ENCODE results near the gene SEC14L5.
A peak's percentile ranks its signal among the peaks of the same experiment; 100 is the strongest.
"Not testable (repeated sequence)": the region's sequence is repeated elsewhere in the genome, so short reads cannot be mapped to it uniquely, and the experiment has no call there.

SEC14L5 gene

DNA sequence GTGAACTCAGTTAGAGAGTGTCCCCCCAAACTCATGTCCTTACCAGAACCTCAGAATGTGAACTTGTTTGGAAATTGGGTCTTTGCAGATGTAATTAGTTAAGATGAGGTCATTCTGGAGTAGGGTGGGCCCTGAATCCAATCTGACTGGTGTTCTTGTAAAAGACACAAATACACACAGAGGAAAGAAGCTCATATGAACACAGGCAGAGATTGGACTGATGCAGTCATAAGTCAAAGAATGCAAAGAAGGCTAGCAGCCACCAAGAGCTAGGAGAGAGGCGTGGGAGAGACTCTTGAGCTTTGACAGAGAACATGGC is 77.7 kb downstream of the SEC14L5 start:
- TF ChIP-seq, protein P1, sequence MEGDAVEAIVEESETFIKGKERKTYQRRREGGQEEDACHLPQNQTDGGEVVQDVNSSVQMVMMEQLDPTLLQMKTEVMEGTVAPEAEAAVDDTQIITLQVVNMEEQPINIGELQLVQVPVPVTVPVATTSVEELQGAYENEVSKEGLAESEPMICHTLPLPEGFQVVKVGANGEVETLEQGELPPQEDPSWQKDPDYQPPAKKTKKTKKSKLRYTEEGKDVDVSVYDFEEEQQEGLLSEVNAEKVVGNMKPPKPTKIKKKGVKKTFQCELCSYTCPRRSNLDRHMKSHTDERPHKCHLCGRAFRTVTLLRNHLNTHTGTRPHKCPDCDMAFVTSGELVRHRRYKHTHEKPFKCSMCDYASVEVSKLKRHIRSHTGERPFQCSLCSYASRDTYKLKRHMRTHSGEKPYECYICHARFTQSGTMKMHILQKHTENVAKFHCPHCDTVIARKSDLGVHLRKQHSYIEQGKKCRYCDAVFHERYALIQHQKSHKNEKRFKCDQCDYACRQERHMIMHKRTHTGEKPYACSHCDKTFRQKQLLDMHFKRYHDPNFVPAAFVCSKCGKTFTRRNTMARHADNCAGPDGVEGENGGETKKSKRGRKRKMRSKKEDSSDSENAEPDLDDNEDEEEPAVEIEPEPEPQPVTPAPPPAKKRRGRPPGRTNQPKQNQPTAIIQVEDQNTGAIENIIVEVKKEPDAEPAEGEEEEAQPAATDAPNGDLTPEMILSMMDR (IDR thresholded peaks at IDR 0.05; ENCODE audit: extremely low read depth, insufficient read depth, missing control alignments), result no peak
- no peak for DNase-seq (ENCODE audit: low spot score)
- in situ Hi-C loops (cut with MboI; ENCODE audit: low pct_unique_long_range_greater_than_20kb, low sequenced_read_pairs, unreplicated experiment), result no loop called here

DNA sequence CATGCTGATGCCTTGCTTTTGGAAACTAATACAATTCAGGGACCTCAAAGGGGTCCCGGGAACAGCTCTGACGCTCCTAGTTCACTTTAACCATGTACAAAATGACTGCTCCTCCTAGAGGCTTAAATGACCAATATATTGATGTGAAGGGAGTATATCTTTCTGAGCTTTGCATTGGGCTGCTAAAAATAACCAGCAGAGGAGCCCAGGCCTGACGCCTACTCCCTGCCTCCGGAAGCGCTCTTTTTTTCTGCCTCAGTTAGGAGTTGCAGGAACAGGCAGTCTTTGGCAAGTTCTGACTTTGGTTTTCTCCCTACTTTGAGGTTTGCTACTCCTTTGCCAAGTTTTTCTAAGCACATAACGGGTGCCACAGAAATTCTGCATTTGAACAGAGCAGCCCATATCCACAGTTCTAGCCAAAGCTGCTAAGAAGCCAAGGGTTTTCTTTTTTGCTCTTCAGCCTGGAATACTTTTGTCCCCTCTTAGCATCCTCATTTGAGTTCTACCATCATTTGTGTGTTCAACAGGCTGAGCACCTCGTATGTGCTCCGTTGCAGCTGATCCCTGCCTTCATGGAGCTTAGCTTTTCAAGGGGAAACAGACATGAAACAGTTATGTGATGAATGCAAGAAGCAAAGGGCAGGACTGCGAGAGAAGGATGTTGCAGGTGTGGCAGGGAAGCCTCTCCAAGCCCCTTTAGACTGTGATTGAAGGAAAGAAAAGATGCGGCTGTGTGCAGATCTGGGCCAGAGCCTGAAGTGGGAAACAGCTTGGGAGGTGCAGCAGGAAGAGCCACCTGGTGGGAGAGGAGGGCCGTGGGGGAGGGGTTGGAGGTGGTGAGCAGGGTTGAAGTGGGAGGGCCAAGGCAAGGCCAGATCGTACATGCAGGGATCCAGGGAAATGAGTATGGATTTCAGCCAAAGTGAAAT is 78.4 kb downstream of the SEC14L5 start:
- TF ChIP-seq, protein P1 (IDR thresholded peaks at IDR 0.05; ENCODE audit: extremely low read depth, insufficient read depth, missing control alignments), result no peak
- in situ Hi-C loops (cut with MboI; ENCODE audit: low pct_unique_long_range_greater_than_20kb, low sequenced_read_pairs, unreplicated experiment), result no loop called here
- no peak for DNase-seq (ENCODE audit: low spot score)

DNA sequence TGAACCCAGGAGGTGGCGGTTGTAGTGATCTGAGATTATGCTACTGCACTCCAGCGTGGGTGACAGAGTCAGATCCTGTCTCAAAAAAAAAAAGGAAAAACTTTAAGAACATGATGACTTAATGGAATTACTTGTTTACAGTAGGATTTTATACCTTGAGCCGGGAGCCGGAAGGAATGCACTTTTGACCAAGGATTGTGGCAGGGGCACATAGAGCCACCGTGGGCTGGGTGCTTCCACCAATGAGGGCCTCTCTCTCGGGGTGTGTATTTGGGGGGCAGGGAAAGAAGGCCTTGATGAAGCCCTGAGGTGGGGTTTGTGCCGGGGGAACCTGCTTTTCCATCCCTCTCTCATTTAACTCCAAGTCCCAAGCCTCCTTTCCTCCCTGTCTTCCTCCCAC is 82.3 kb downstream of the SEC14L5 start:
- TF ChIP-seq, protein P1 (IDR thresholded peaks at IDR 0.05; ENCODE audit: extremely low read depth, insufficient read depth, missing control alignments), result no peak
- no peak for DNase-seq (ENCODE audit: low spot score)
- in situ Hi-C loops (cut with MboI; ENCODE audit: low pct_unique_long_range_greater_than_20kb, low sequenced_read_pairs, unreplicated experiment), result no loop called here

DNA sequence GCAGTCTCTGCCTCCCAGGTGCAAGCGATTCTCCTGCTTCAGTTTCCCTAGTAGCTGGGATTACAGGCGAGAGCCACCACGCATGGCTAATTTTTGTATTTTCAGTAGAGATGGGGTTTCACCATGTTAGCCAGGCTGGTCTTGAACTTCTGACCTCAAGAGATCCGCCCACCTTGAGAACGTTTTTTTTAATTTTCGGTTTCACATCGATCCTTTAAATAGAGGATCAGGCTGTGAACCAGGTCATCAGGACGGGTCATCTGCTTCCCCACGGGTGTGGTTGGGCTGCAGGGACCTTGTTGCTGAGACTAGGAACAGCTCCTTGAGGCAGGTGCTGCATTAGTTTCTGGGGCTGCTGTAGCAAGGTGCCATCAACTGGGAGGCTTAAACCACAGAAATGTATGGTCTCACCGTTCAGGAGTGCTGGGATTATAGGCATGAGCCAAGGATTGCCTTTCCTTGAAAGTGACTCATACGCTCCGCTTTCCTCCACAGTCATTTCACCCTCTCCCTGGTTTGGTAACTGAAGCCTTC is 83.5 kb downstream of the SEC14L5 start:
- TF ChIP-seq, protein P1 (IDR thresholded peaks at IDR 0.05; ENCODE audit: extremely low read depth, insufficient read depth, missing control alignments), result no peak
- no peak for DNase-seq (ENCODE audit: low spot score)
- in situ Hi-C loops (cut with MboI; ENCODE audit: low pct_unique_long_range_greater_than_20kb, low sequenced_read_pairs, unreplicated experiment), result no loop called here

DNA sequence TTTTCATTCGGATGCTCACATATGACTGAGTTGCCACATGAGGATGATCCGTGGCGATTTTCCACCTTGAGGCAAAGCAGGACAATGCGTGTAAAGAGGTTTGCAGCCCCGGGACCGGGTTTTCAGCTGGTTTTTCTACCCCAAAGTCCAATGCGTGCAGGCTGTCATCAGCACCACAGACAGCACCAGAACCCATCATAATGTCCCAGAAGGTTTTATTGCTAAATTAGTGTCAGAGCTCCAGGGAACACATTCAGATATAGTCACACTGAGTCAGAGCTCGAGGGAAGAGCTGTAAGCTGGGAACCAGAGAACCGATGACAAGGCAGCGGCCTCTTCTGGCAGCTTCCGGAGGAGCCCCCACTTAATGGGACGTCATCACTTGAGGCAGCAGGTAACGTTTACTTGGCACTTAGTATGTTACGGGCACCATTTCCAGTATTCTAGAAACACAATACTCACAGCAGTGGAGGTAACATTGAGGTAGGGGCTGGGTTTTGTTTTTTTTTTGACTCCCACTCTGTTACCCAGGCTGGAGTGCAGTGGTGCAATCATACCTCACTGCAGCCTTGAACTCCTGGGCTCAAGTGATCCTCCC is 84.5 kb downstream of the SEC14L5 start:
- in situ Hi-C loops (cut with MboI; ENCODE audit: low pct_unique_long_range_greater_than_20kb, low sequenced_read_pairs, unreplicated experiment), result no loop called here
- TF ChIP-seq, protein P1 (IDR thresholded peaks at IDR 0.05; ENCODE audit: extremely low read depth, insufficient read depth, missing control alignments), result peak; percentile 34
- DNase-seq (ENCODE audit: low spot score), result no peak

DNA sequence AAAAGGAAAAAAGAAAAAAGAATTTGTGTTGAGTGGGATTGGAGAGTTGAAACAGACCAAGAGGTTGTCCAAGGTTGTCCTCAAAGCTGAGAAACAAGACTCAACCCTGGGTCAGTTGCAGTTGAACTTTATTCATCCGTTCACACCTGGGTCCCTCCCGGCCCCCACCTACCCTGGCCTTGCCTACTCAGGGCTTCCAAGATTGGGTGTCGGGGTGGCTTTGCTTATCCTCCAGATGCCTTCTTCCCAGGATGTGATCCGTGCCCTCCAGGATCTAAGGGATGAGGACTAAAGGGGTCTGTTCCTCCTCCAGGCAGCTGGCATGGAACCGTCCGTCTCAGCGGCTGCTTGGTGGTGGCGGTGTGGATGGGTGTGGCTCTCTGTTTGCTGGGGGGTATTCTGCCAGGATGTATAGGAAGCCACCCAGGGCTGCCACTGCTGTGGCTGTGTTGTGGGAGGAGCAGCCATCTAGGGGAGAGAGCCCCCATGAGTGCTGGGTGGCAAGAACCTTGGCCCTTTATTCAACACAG is 85.9 kb downstream of the SEC14L5 start:
- in situ Hi-C loops (cut with MboI; ENCODE audit: low pct_unique_long_range_greater_than_20kb, low sequenced_read_pairs, unreplicated experiment), result no loop called here
- no peak for DNase-seq (ENCODE audit: low spot score)

DNA sequence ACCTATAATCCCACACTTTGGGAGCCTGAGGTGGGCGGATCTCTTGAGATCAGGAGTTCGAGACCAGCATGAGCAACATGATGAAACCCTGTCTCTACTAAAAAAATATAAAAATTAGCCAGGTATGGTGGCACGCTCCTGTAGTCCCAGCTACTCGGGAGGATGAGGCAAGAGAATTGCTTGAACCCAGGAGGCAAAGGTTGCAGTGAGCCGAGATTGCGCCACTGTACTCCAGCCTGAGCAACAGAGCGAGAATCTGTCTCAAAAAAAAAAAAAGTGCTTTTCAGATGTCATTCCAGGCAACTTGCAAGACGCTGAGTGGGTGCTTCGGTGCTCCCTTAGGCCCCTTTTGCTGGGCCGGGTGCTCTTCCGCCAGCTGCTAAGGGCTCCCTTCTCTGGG is 86.5 kb downstream of the SEC14L5 start:
- DNase-seq (ENCODE audit: low spot score); in situ Hi-C loops (cut with MboI; ENCODE audit: low pct_unique_long_range_greater_than_20kb, low sequenced_read_pairs, unreplicated experiment): not testable (repeated sequence)

More for the DNA sequence above, 85.9 kb downstream of the SEC14L5 start:
- TF ChIP-seq, protein P1 (IDR thresholded peaks at IDR 0.05; ENCODE audit: extremely low read depth, insufficient read depth, missing control alignments), result no peak
